ENCODE results near the gene PMEL. TPM values are rescaled to one million over a fixed set of nuclear protein-coding genes. Genes with fewer than 3 reads are reported as not detected.

The PMEL gene
- total RNA-seq, 1 experiment from 2014 or later: 2.1 TPM

DNA sequence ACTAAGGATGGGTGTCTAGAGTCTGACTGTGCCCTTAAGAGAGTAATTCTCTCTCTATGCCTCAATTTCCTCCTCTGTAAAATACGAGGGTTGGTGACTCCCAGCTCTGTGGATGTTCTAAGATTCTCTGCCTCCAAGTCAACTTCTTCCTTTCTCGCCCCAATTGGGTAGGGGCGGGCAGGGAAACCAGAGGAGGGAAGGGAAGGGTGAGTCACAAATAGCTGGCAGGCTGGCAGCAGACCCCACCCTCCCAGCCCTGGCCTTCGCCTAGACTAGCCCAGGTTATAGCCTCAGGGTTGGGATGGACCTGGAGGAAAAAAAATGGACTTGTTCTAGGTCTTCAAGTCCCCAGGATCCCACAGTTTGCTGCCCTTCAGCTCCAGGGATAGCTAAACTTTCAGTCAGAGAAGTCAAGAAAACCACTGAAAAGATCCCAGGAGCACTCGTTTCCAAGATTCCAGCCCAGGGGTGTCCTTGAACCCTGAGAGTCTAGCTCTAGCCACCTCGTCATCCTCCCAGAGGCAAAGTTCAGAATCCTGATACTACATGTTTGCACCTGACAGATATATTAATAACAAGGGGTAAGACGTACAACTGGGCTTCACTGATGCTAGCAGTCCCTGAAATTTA is 32.6 kb downstream of the PMEL start:
- H3K27ac Mint-ChIP-seq (ENCODE audit: unreplicated experiment): no peak overlapping the region
- intact Hi-C loops (cut with micrococcal nuclease; ENCODE audit: unreplicated experiment): loop anchor here (5.0 kb wide), 2 partner anchors 94 to 196 kb away; no protein-coding TSS in a partner anchor

GRCh38 chr12:55932551-55932910 is 33.3 kb downstream of the PMEL start:
- CTCF ChIA-PET: interaction anchor here (1.4 to 3.2 kb wide), 2 partner anchors 103 to 194 kb away, joined by 4 to 9 read pairs; partner anchors contain the start of gene DNAJC14
- no peak for TF ChIP-seq CTCF (IDR thresholded peaks at IDR 0.05; ENCODE audit: unreplicated experiment)
- DNase-seq: no peak
- Mint-ChIP-seq H3K4me1 (ENCODE audit: low read depth, unreplicated experiment) (peaks cover 28% of the 10 kb centered on the region), H3K27me3 (ENCODE audit: unreplicated experiment) (no peaks in the 10 kb centered on the region), H3K4me3 (ENCODE audit: low read depth, unreplicated experiment) (peak overlapping the region; percentile 70), H3K9me3 (ENCODE audit: low read depth, unreplicated experiment) (no peaks in the 10 kb centered on the region), H3K27ac (ENCODE audit: unreplicated experiment) (peak overlapping the region; percentile 20), H3K36me3 (ENCODE audit: insufficient read depth, unreplicated experiment) (peaks cover 27% of the 10 kb centered on the region)
- BruUV-seq (replicated peaks): TSS peak; percentile 46
- intact Hi-C loops (cut with micrococcal nuclease; ENCODE audit: unreplicated experiment): loop anchor here (5.0 kb wide), 2 partner anchors 95 to 195 kb away; no protein-coding TSS in a partner anchor

More for the DNA sequence above, 32.6 kb downstream of the PMEL start:
- no peaks in the 10 kb centered on the region for H3K9me3 Mint-ChIP-seq (ENCODE audit: low read depth, unreplicated experiment)
- BruUV-seq (replicated peaks): no TSS peak
- no peaks in the 10 kb centered on the region for H3K27me3 Mint-ChIP-seq (ENCODE audit: unreplicated experiment)
- peak; percentile 50 for DNase-seq
- peaks cover 33% of the 10 kb centered on the region for H3K4me1 Mint-ChIP-seq (ENCODE audit: low read depth, unreplicated experiment)
- H3K4me3 Mint-ChIP-seq (ENCODE audit: low read depth, unreplicated experiment): peak overlapping the region; percentile 70
- H3K36me3 Mint-ChIP-seq (ENCODE audit: insufficient read depth, unreplicated experiment): peaks cover 20% of the 10 kb centered on the region
- CTCF ChIA-PET: interaction anchor here (0.6 to 3.2 kb wide), 4 partner anchors 62 to 252 kb away, joined by 3 to 9 read pairs (median 4); partner anchors contain the start of gene DNAJC14
- no peak for TF ChIP-seq CTCF (IDR thresholded peaks at IDR 0.05; ENCODE audit: unreplicated experiment)

GRCh38 chr12:55931780-55932550 is 33.9 kb downstream of the PMEL start:
- DNase-seq: peak; percentile 46
- intact Hi-C loops (cut with micrococcal nuclease; ENCODE audit: unreplicated experiment): loop anchor here (2.0 to 5.0 kb wide), 3 partner anchors 65 to 195 kb away; partner anchors contain the start of gene SUOX
- Mint-ChIP-seq H3K36me3 (ENCODE audit: insufficient read depth, unreplicated experiment) (peaks cover 33% of the 10 kb centered on the region), H3K4me1 (ENCODE audit: low read depth, unreplicated experiment) (peaks cover 23% of the 10 kb centered on the region), H3K9me3 (ENCODE audit: low read depth, unreplicated experiment) (no peaks in the 10 kb centered on the region), H3K4me3 (ENCODE audit: low read depth, unreplicated experiment) (peak overlapping the region; percentile 70), H3K27ac (ENCODE audit: unreplicated experiment) (peak overlapping the region; percentile 31), H3K27me3 (ENCODE audit: unreplicated experiment) (no peaks in the 10 kb centered on the region)
- no TSS peak for BruUV-seq (replicated peaks)
- TF ChIP-seq CTCF (IDR thresholded peaks at IDR 0.05; ENCODE audit: unreplicated experiment): no peak
- CTCF ChIA-PET: interaction anchor here (0.7 to 3.2 kb wide), 5 partner anchors 9 to 193 kb away, joined by 3 to 9 read pairs (median 5); partner anchors contain the start of genes ORMDL2, RAB5B and SARNP

DNA sequence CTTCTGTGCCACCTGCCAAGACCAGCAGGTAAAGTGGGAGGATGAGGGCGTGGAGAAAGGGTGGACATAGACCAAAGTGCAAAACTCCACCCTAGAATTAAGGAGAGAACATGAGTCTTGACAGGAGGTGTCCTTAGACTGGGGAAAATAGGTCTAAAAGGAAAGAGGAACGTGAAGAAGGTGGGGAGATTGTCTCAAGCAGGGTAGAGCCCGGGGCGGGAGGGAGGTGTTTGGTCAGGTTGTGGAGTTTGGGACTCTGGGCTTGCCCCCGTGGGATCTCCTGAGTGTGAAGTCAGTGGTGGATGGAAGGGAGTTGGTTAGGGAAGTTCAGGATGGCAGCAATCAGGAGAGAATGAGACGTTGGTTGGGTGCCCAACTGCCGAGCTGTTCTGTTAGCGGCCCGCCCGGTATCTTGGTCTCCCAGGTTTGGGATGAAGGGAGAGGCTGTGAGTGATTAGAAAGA is 34.5 kb downstream of the PMEL start:
- intact Hi-C loops (cut with micrococcal nuclease; ENCODE audit: unreplicated experiment): loop anchor here (2.0 to 5.0 kb wide), 3 partner anchors 65 to 194 kb away; partner anchors contain the start of gene SUOX
- Mint-ChIP-seq H3K4me3 (ENCODE audit: low read depth, unreplicated experiment) (peak overlapping the region; percentile 70), H3K27me3 (ENCODE audit: unreplicated experiment) (no peaks in the 10 kb centered on the region)

More for the DNA sequence above, 34.5 kb downstream of the PMEL start:
- no TSS peak for BruUV-seq (replicated peaks)
- Mint-ChIP-seq H3K36me3 (ENCODE audit: insufficient read depth, unreplicated experiment) (peaks cover 39% of the 10 kb centered on the region), H3K4me1 (ENCODE audit: low read depth, unreplicated experiment) (peaks cover 20% of the 10 kb centered on the region), H3K27ac (ENCODE audit: unreplicated experiment) (peak overlapping the region; percentile 31), H3K9me3 (ENCODE audit: low read depth, unreplicated experiment) (no peaks in the 10 kb centered on the region)
- no peak for TF ChIP-seq CTCF (IDR thresholded peaks at IDR 0.05; ENCODE audit: unreplicated experiment)
- CTCF ChIA-PET: interaction anchor here (0.7 to 3.2 kb wide), 5 partner anchors 9 to 193 kb away, joined by 3 to 9 read pairs (median 5); partner anchors contain the start of genes ORMDL2, RAB5B and SARNP
- peak; percentile 13 for DNase-seq
